ENCODE measurements around the gene UACA. TPM values are rescaled to one million over a fixed set of nuclear protein-coding genes. Genes with fewer than 3 reads are reported as not detected.
A peak's percentile ranks its signal among the peaks of the same experiment; 100 is the strongest.

Gene UACA
- total and polyA plus RNA-seq, 2 experiments from 2014 or later, result 127 to 155 TPM

DNA sequence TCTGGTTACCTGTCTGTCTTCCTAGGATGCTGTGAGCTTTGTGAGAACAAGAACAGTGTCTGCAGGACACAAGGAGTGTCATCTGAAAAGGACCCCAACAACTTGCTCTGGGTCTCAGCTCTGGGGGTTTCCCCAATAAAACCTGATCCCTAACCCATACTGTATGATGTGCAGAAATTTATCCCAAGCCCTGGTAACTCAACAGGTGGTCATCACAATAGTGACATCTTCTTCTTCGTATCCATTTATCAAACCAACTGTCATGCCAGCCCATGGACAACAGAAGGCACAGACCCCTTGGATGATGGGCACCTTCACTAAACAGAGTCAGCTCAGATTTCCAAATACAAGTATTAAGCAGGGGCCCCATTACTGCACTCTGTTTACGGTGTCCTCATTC is 127.5 kb downstream of the UACA start:
- Histone ChIP-seq H3K4me1 (ENCODE audit: low read depth) (peaks cover 11% of the 10 kb centered on the region), H3K27me3 (no peaks in the 10 kb centered on the region), H3K9me3 (ENCODE audit: low read depth) (no peaks in the 10 kb centered on the region), H3K27ac (no peak overlapping the region), H3K4me3 (no peak overlapping the region), H3K36me3 (no peaks in the 10 kb centered on the region)
- no peak for DNase-seq (ENCODE audit: low read depth in 1 of 2, low spot score in 1 of 2)
- TF ChIP-seq, protein P1, sequence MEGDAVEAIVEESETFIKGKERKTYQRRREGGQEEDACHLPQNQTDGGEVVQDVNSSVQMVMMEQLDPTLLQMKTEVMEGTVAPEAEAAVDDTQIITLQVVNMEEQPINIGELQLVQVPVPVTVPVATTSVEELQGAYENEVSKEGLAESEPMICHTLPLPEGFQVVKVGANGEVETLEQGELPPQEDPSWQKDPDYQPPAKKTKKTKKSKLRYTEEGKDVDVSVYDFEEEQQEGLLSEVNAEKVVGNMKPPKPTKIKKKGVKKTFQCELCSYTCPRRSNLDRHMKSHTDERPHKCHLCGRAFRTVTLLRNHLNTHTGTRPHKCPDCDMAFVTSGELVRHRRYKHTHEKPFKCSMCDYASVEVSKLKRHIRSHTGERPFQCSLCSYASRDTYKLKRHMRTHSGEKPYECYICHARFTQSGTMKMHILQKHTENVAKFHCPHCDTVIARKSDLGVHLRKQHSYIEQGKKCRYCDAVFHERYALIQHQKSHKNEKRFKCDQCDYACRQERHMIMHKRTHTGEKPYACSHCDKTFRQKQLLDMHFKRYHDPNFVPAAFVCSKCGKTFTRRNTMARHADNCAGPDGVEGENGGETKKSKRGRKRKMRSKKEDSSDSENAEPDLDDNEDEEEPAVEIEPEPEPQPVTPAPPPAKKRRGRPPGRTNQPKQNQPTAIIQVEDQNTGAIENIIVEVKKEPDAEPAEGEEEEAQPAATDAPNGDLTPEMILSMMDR (IDR thresholded peaks at IDR 0.05; ENCODE audit: low read depth, low read length), result no peak

DNA sequence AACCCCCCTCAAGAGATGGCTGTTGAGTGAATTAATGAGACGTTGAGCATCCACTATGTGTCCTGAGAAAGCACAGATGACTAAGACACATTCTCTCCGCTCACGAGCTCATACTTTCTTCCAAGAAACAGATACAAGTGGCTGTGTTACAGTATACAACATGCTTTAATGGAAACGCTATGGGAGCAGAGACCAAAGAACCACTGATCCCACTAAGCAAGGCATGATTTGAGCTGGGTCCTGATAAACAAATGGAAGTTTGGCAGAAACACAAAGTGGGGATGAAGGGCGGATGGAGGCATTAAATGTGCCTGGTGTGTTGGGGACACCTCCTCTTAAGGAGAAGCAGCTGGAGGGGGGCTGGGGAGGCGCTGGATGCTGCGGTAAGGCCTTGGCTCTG is 129.4 kb downstream of the UACA start:
- no peaks in the 10 kb centered on the region for H3K27me3 ChIP-seq
- TF ChIP-seq, protein P1 (IDR thresholded peaks at IDR 0.05; ENCODE audit: low read depth, low read length), result no peak

DNA sequence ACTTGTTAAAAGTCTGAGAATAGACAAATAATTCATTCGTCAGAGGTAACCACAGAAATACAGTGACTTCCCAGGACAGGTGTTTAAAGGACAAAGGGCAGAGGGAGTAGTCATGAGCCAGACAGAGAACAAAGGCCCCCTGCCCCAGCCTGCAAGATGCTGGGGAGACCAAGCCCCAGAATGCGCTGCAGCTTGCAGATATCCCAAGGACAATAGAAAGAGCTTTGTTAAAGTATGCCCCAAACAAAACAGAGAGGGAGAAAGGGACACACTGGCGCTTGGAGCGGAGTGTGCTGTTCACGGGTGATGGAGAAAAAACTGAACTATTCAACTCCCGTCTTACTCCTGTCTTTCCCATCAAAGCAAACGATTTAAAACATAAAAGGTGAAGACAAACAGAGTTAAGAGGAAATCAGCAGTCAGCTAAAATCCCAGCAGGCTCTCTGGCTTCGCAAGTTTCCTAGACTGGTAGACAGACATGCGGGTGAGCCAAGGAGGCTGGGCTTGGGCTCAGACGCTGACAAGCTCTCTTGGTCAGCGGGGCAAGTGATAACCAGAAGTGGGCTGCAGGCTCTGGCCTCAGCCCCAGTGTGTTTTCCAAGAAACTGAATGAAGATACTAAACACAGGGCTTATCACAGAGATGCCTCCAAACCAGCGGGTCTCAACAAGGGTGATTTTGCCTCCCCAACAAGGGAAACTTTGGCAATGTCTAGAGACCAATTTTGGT is 130.1 kb downstream of the UACA start:
- Histone ChIP-seq H3K4me1 (ENCODE audit: low read depth) (peaks cover 11% of the 10 kb centered on the region), H3K9me3 (ENCODE audit: low read depth) (no peaks in the 10 kb centered on the region), H3K27me3 (no peaks in the 10 kb centered on the region), H3K4me3 (no peak overlapping the region), H3K27ac (no peak overlapping the region), H3K36me3 (no peaks in the 10 kb centered on the region)
- TF ChIP-seq, protein P1 (IDR thresholded peaks at IDR 0.05; ENCODE audit: low read depth, low read length), result no peak
- peak; percentile 59 to 73 for DNase-seq (ENCODE audit: low read depth in 1 of 2, low spot score in 1 of 2)

More for the DNA sequence above, 129.4 kb downstream of the UACA start:
- Histone ChIP-seq H3K9me3 (ENCODE audit: low read depth) (no peaks in the 10 kb centered on the region), H3K27ac (no peak overlapping the region), H3K4me3 (no peak overlapping the region), H3K36me3 (no peaks in the 10 kb centered on the region), H3K4me1 (ENCODE audit: low read depth) (peaks cover 11% of the 10 kb centered on the region)
- peak in 1 of 2 donors; percentile 35 for DNase-seq (ENCODE audit: low read depth in 1 of 2, low spot score in 1 of 2)

DNA sequence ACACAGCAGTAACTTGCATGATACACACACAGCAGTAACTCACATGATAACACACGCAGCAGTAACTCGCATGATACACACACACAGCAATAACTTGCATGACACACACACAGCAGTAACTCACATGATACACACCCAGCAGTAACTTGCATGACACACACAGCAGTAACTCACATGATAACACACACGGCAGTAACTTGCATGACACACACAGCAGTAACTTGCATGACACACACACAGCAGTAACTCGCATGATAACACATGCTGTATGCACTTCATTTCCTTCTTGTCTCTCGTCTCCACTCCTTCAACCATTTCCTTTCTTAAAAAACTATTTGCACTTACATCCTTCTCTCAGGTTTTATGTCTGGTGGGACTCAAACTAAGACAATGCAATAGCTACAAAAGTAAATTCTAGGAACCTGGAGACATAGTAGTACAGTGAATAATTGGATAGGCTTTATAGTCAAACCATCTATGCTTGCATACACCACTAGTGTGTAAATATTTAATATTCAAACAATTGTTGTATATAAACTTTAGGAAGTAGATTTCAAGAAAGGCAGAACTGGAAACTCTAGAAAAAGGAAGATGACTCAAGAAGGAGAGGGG is 130.8 kb downstream of the UACA start:
- H3K27me3 ChIP-seq, result no peaks in the 10 kb centered on the region
- DNase-seq (ENCODE audit: low read depth in 1 of 2, low spot score in 1 of 2), result no peak
- no peaks in the 10 kb centered on the region for H3K36me3 ChIP-seq
- peaks cover 11% of the 10 kb centered on the region for H3K4me1 ChIP-seq (ENCODE audit: low read depth)
- no peak overlapping the region for H3K27ac ChIP-seq
- TF ChIP-seq, protein P1 (IDR thresholded peaks at IDR 0.05; ENCODE audit: low read depth, low read length), result no peak
- no peaks in the 10 kb centered on the region for H3K9me3 ChIP-seq (ENCODE audit: low read depth)
- H3K4me3 ChIP-seq, result no peak overlapping the region

DNA sequence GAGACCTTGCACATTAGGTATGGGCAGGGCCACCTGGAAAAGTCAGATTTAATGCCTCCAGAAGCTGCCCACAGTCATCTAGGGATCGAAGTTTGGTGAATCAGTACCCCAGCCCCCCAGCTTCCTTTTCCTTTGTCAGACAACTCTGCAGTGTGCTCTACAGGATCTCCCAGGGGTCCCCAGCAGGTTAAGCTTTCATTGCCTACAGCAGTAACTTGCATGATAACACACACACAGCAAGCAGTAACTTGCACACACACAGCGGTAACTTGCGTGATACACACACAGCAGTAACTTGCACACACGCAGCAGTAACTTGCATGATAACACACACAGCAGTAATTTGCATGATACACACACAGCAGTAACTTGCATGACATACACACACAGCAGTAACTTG is 131.3 kb downstream of the UACA start:
- DNase-seq (ENCODE audit: low read depth in 1 of 2, low spot score in 1 of 2), result no peak
- Histone ChIP-seq H3K27me3 (no peaks in the 10 kb centered on the region), H3K36me3 (no peaks in the 10 kb centered on the region), H3K27ac (no peak overlapping the region), H3K9me3 (ENCODE audit: low read depth) (no peaks in the 10 kb centered on the region), H3K4me1 (ENCODE audit: low read depth) (peaks cover 11% of the 10 kb centered on the region), H3K4me3 (no peak overlapping the region)
- TF ChIP-seq, protein P1 (IDR thresholded peaks at IDR 0.05; ENCODE audit: low read depth, low read length), result no peak
